GM12878 (cell line): Measurements from ENCODE around the gene OTOF. TPM values are rescaled to one million over a fixed set of nuclear protein-coding genes. Genes with fewer than 3 reads are reported as not detected.

Experiments used
- ATAC-seq: fragments of 200-7000 bp; cut with Tn5 transposase; 3 replicates; pipeline ENCODE4 v1.9.1; 2020; ENCODE audit warnings: mild to moderate bottlenecking, moderate library complexity
- BruUV-seq: library from RNA; stranded (reverse); fragments of 400-500 nt; replicated peaks from 2 replicates; lab custom pipeline; 2021; lab: Mats Ljungman, UMichigan
- CTCF ChIA-PET: fragments of 300-600 bp; sonication (Branson Sonifier 250); formaldehyde crosslinking; extraction: SDS; loops from one replicate; lab custom pipeline; 2021; ENCODE audit warnings: inconsistent platforms; lab: Yijun Ruan, JAX
- POLR2A ChIA-PET: fragments of 350-600 bp; formaldehyde crosslinking; extraction: SDS; loops from one replicate; lab custom pipeline; 2021; ENCODE audit warnings: inconsistent platforms; lab: Charles Lee
- RAD21 ChIA-PET: fragments of 300-600 bp; sonication (Branson Sonifier 250); formaldehyde crosslinking; loops from one replicate; lab custom pipeline; 2023; ENCODE audit warnings: antibody characterized with exemption; ENCODE audit not compliant: unreplicated experiment; lab: Charles Lee
- SMC1A ChIA-PET: fragments of 300-600 bp; sonication (Branson Sonifier 250); formaldehyde crosslinking; loops from one replicate; lab custom pipeline; 2023; ENCODE audit not compliant: unreplicated experiment, uncharacterized antibody; lab: Charles Lee
- DNase-seq: peaks from one replicate; pipeline ENCODE4 v3.0.0-alpha.2; 2011; ENCODE audit warnings: low read depth, low spot score
- FAIRE-seq: peaks from 3 replicates; lab custom pipeline; 2011; peaks lifted over from hg19 to GRCh38; lab: Jason Lieb, UNC
- H2AFZ ChIP-seq: 2 replicates; pipeline ENCODE4 v1.6.0; 2011; ENCODE audit warnings: low read depth, low read length, control low read depth; ENCODE audit not compliant: control insufficient read depth
- H3K27ac ChIP-seq: 2 replicates; pipeline ENCODE4 v1.5.1; 2011; ENCODE audit warnings: control low read depth; ENCODE audit not compliant: control insufficient read depth, insufficient read depth
- H3K27me3 ChIP-seq, 2 experiments: replicated peaks in 1 of 2; 2 replicates each; pipeline versions ENCODE4 v1.6.0 to v1.6.1; 2011; ENCODE audit warnings: low read length in 1 of 2; ENCODE audit not compliant: control insufficient read depth in 2 of 2, insufficient read depth in 2 of 2
- H3K36me3 ChIP-seq, 2 experiments: 2 replicates each; pipeline ENCODE4 v1.5.1; 2011; ENCODE audit warnings: low read length in 1 of 2; ENCODE audit not compliant: control insufficient read depth in 2 of 2, insufficient read depth in 2 of 2
- H3K4me1 ChIP-seq: 2 replicates; pipeline ENCODE4 v1.6.1; 2011; ENCODE audit warnings: mild to moderate bottlenecking, low read length, moderate library complexity, mixed read lengths; ENCODE audit not compliant: control insufficient read depth, insufficient read depth
- H3K4me2 ChIP-seq: 2 replicates; pipeline ENCODE4 v1.6.0; 2011; ENCODE audit warnings: control low read depth; ENCODE audit not compliant: control insufficient read depth, insufficient read depth
- H3K4me3 ChIP-seq: fragments of 200-600 bp; sonication (generic); 2 replicates; pipeline ENCODE4 v1.5.1; 2016
- H3K79me2 ChIP-seq: 2 replicates; pipeline ENCODE4 v1.6.0; 2011; ENCODE audit warnings: low read length; ENCODE audit not compliant: control insufficient read depth, insufficient read depth
- H3K9ac ChIP-seq: 2 replicates; pipeline ENCODE4 v1.8.0; 2011; ENCODE audit warnings: low read length, control low read depth, mixed read lengths; ENCODE audit not compliant: control insufficient read depth, insufficient read depth
- H3K9me3 ChIP-seq: replicated peaks from 3 replicates; pipeline ENCODE4 v1.5.1; 2011; ENCODE audit warnings: mild to moderate bottlenecking, low read length; ENCODE audit not compliant: control insufficient read depth, insufficient read depth
- H4K20me1 ChIP-seq: 2 replicates; pipeline ENCODE4 v1.6.0; 2011; ENCODE audit not compliant: control insufficient read depth, insufficient read depth
- POU2F2 ChIP-seq: IDR thresholded peaks from 3 replicates; pipeline ENCODE4 v1.6.1; 2011; ENCODE audit warnings: low read depth, mild to moderate bottlenecking, low read length, borderline replicate concordance
- PRDM15 ChIP-seq: fragments of 450-650 bp; formaldehyde crosslinking; IDR thresholded peaks from 2 replicates; pipeline ENCODE4 v1.4.0; 2020; ENCODE audit warnings: mild to moderate bottlenecking, moderate library complexity
- RAD21 ChIP-seq: IDR thresholded peaks from 2 replicates; pipeline ENCODE4 v1.6.1; 2011; ENCODE audit warnings: mild to moderate bottlenecking, low read depth, low read length, moderate library complexity; ENCODE audit not compliant: insufficient read depth
- RELA ChIP-seq: fragments of 450-650 bp; IDR thresholded peaks from 2 replicates; pipeline ENCODE4 v1.8.0; 2014; ENCODE audit warnings: borderline replicate concordance; ENCODE audit not compliant: partially characterized antibody
- SMC3 ChIP-seq: IDR thresholded peaks from 2 replicates; pipeline ENCODE4 v1.6.1; 2011; ENCODE audit warnings: low read length, improper control_type of control experiment, borderline replicate concordance
- TCF7 ChIP-seq: IDR thresholded peaks from 2 replicates; pipeline ENCODE4 v1.6.1; 2014; ENCODE audit warnings: antibody characterized with exemption, borderline replicate concordance
- WGBS: methylation state at CpG from one replicate; pipeline ENCODE4 v1.1.6; 2016; ENCODE audit warnings: low lambda C conversion rate; ENCODE audit not compliant: insufficient replicate concordance, insufficient coverage; ENCODE audit errors: missing lambda C conversion rate; 5-methylcytosine and 5-hydroxymethylcytosine counted together
- in situ Hi-C: fragments of 300-500 bp; cut with MboI; formaldehyde crosslinking; loops from 9 replicates; pipeline ENCODE4 v1.14.3; 2018; ENCODE audit warnings: mixed read lengths
- intact Hi-C: fragments of 100-400 bp; cut with micrococcal nuclease; formaldehyde crosslinking; loops from one replicate; pipeline ENCODE4 v1.14.2; 2022; ENCODE audit not compliant: unreplicated experiment
- polyA plus RNA-seq, 11 experiments: library from polyadenylated mRNA; depleted of rRNA in 4 of 11; unstranded in 6 of 11; stranded (reverse) in 5 of 11; fragments of >200 nt; fragmentation: Nextera tagmentation in 4 of 11; fragmentation: Illumina TruSeq in 1 of 11; extraction: Ambion mirVana in 4 of 11; extraction: Trizol in 1 of 11; gene quantifications; 1 replicate in 1 of 11; 2 replicates in 10 of 11; pipeline versions ENCODE4 v1.2.1 to v1.2.3, GENCODE V29; 2011 to 2016; ENCODE audit warnings: inconsistent platforms in 2 of 11, missing spikeins in 2 of 11, low read depth in 1 of 11
- total RNA-seq, 4 experiments: library from RNA; depleted of rRNA in 3 of 4; stranded (reverse); fragments of >200 nt in 3 of 4; fragmentation: Illumina TruSeq in 1 of 4; extraction: Trizol in 1 of 4; gene quantifications; 2 replicates each; pipeline versions ENCODE4 v1.2.1 to v1.2.3, GENCODE V29; 2013 to 2021
- TF ChIP-seq, protein P1 (sequence below), 3 experiments: IDR thresholded peaks in 2 of 3; conservative IDR thresholded peaks in 1 of 3; 2 replicates each; pipeline ENCODE4 v1.5.1; 2011; ENCODE audit warnings: low read depth in 3 of 3, low read length in 3 of 3, mild to moderate bottlenecking in 3 of 3, control low read depth in 2 of 3, moderate library complexity in 2 of 3, inconsistent platforms in 1 of 3, mixed read lengths in 1 of 3; ENCODE audit not compliant: control insufficient read depth in 2 of 3, insufficient read depth in 1 of 3; ENCODE audit errors: extremely low read depth in 1 of 3

OTOF gene
- total and polyA plus RNA-seq, 10 of the 15 experiments (the other 5 are each of a cell fraction or from before 2014, with no cell fraction given) = under 0.01 to 0.31 (median 0.07) TPM; not detected in 6

- Histone ChIP-seq H4K20me1 (no peaks in the 10 kb centered on the region), H3K4me3 (no peak overlapping the region), H3K9me3 (no peaks in the 10 kb centered on the region), H3K4me1 (no peaks in the 10 kb centered on the region), H3K79me2 (no peaks in the 10 kb centered on the region), H3K4me2 (no peak overlapping the region), H2AFZ (no peak overlapping the region), H3K9ac (no peak overlapping the region), H3K27me3 (peaks cover 7% of the 10 kb centered on the region in 2 experiments), H3K27ac (no peak overlapping the region), H3K36me3 (no peaks in the 10 kb centered on the region)
- no peak for FAIRE-seq
- SMC1A ChIA-PET = interaction anchor here (1.3 kb wide), 1 partner anchor 25 kb away, joined by 3 read pairs; no protein-coding TSS in a partner anchor
- POLR2A ChIA-PET = no interaction called here
- in situ Hi-C loops = no loop called here
- TF ChIP-seq PRDM15 (CRISPR knock-in tag) = no peak
- TF ChIP-seq SMC3 = peak; percentile 39; the same call in 1 of the 2 replicates
- no peak for TF ChIP-seq TCF7
- no peak for TF ChIP-seq POU2F2
- TF ChIP-seq, protein P1, sequence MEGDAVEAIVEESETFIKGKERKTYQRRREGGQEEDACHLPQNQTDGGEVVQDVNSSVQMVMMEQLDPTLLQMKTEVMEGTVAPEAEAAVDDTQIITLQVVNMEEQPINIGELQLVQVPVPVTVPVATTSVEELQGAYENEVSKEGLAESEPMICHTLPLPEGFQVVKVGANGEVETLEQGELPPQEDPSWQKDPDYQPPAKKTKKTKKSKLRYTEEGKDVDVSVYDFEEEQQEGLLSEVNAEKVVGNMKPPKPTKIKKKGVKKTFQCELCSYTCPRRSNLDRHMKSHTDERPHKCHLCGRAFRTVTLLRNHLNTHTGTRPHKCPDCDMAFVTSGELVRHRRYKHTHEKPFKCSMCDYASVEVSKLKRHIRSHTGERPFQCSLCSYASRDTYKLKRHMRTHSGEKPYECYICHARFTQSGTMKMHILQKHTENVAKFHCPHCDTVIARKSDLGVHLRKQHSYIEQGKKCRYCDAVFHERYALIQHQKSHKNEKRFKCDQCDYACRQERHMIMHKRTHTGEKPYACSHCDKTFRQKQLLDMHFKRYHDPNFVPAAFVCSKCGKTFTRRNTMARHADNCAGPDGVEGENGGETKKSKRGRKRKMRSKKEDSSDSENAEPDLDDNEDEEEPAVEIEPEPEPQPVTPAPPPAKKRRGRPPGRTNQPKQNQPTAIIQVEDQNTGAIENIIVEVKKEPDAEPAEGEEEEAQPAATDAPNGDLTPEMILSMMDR (IDR thresholded peaks at IDR 0.05 in 2 of 3, conservative IDR thresholded peaks at IDR 0.05 in 1 of 3; ENCODE audit: control insufficient read depth in 2 of 3, extremely low read depth in 1 of 3, insufficient read depth in 1 of 3, low read depth in 3 of 3, low read length in 3 of 3) = peak; percentile 33 to 45 (median 45); a peak in 5 of 6 replicates
- peak; percentile 39 for TF ChIP-seq RAD21
- TF ChIP-seq RELA = no peak
- WGBS = 15% methylated on average over 12 of the region's 12 CpGs
- intact Hi-C loops = no loop called here
- peak; percentile 72 for ATAC-seq
- no TSS peak for BruUV-seq
- CTCF ChIA-PET = interaction anchor here (0.8 to 1.7 kb wide), 3 partner anchors 10 to 60 kb away, joined by 3 to 5 read pairs (median 3); no protein-coding TSS in a partner anchor
- RAD21 ChIA-PET = no interaction called here
- no peak for DNase-seq
Measured at GRCh38 chr2:26521054-26521912, 43.4 kb upstream of the OTOF start.
